Measurements from ENCODE around the gene GDE1.

DNA sequence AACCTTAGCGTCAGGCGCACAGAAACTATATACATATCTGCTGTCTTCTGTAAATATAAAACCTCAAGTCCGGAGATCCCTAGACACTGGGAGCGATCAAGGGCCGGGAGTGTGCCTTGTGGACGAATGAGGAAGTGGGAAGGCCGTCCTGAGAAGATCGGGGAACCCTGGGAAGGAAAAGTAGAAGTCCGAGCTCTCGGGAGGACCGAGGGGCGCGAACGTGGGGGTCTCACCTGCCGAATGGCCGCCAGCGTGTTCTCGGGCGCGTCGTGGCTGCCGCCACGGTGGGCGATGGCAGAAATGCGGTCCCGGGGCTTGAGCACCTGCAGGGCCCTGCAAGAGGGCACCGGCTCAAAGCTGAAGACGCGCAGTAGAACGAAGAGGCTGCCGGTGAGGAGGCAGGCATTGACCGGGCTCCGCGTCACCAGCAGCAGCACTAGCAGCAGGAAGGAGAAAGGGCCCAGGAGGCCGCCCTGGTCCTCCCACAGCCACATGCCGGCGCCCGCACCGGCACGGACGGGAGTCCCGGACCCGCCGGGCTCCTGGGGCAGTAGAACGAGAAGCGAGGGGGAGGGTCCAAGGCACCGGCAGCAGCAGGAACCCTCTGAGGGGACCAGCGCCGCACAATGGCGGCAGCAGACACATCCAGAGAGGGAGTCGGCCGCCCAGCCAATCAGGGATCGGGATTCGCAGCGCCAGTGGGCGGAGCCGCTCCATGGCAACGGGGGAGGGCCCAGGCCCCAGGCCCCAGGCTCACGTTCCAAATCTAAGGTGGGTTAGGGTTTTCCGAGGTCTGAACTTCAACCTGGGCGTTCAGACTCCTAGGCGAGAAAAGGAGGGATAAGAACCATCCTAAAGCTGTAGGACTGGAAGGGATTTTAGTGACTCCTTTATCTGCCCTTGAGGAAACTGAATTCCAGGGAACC, at the start of gene GDE1:
- TF ChIP-seq, protein P1, sequence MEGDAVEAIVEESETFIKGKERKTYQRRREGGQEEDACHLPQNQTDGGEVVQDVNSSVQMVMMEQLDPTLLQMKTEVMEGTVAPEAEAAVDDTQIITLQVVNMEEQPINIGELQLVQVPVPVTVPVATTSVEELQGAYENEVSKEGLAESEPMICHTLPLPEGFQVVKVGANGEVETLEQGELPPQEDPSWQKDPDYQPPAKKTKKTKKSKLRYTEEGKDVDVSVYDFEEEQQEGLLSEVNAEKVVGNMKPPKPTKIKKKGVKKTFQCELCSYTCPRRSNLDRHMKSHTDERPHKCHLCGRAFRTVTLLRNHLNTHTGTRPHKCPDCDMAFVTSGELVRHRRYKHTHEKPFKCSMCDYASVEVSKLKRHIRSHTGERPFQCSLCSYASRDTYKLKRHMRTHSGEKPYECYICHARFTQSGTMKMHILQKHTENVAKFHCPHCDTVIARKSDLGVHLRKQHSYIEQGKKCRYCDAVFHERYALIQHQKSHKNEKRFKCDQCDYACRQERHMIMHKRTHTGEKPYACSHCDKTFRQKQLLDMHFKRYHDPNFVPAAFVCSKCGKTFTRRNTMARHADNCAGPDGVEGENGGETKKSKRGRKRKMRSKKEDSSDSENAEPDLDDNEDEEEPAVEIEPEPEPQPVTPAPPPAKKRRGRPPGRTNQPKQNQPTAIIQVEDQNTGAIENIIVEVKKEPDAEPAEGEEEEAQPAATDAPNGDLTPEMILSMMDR (IDR thresholded peaks at IDR 0.05), result peak in 2 of 4 experiments; percentile 20 to 25
- TF ChIP-seq POLR2A (IDR thresholded peaks at IDR 0.05) (peak; percentile 84 to 85), POLR2AphosphoS5 (IDR thresholded peaks at IDR 0.05) (peak; percentile 92)
